EL (cell line): ENCODE measurements around the gene PSMC3IP.
A peak's percentile ranks its signal among the peaks of the same experiment; 100 is the strongest.
"Not testable (repeated sequence)": the region's sequence is repeated elsewhere in the genome, so short reads cannot be mapped to it uniquely, and the experiment has no call there.

Experiments
- DNase-seq: peaks from one replicate; pipeline ENCODE4 v3.0.0-alpha.2; 2016

Gene PSMC3IP

GRCh38 chr17:42577532-42578281 is at the start of gene PSMC3IP:
TSS of gene PSMC3IP (minus strand) at chr17:42577729. CDS start at chr17:42577686, 43 bp downstream.
- DNase-seq: peak; percentile 96

DNA sequence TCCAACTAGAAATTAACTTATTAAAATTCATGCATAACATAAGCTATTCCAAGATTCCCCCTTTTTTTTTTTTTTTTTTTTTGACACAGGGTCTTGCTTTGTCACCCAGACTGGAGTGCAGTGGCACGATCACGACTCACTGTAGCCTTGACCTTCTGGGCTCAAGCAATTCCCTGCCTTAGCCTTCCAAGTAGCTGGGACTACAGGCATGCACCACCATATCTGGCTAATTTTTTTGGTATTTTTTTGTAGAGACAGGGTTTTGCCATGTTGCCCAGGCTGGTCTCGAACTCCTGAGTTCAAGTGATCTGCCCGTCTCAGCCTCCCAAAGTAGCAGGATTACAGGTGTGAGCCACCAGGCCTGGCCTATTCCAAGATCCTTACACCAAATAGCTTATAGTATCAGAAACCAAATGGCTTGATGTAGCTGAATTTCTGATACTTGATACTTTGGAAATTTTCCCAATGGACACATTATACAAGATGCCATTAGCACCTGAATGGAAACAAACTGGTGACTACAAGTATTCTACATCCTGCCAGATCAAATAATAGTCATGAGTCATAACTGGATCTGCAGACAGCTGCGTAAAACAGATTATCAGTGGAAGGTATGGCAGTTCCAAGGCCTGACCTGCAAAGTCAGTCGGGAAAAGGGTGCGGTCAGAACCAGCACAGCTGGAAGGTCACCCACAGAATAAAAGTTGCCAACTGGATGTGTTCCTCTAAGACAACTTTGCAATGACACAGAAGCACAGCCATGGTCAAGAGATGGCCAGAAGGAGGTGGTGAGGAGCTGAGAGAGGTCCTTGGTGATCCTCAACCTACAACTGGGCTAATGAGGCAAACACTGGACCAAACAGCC is 46.4 kb upstream of the PSMC3IP start:
- DNase-seq: no peak

- no peak for DNase-seq
Measured at GRCh38 chr17:42623271-42623670, 45.7 kb upstream of the PSMC3IP start.

DNA sequence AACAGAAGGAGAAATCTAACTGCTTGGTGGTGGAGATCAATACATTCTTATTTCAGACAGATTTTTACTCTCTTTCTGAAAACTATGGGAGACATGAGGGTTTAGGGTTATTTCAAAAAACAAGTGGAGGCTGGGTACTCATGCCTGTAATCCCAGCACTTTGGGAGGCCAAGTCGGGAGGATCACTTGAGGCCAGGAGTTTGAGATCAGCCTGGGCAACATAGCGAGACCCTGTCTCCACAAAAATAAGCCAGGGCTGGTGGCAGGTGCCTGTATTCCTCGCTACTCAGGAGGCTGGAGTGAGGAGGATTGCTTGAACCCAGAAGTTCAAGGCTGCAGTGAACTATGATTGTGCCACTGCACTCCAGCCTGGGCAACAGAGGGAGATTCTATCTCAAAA is 44.5 kb upstream of the PSMC3IP start:
- DNase-seq: not testable (repeated sequence)

GRCh38 chr17:42618442-42619150 is 41.1 kb upstream of the PSMC3IP start:
- DNase-seq: peak; percentile 20

DNA sequence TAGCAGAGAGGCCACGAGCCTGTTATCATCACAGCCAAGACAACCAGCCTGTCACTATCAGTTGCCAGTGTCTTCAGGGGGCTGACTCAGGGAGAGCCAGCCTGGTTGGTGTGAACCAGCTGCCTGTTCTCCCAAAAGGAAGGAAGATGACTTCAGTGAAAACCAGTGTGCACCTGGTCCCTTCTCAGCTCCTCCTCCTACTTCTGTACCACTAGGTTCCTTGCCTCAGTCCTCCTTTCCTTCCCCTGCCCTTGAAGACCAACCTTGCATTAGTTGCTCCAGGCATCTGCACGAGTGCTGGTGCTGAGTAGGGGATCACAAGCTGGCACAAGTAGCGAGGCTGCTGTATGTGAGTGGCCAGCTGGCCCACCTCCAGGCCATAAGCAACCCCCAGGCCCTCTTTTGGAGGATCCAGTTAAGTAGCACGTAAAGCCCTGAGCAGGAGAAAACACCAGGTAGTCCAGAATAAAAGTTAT is 40.5 kb upstream of the PSMC3IP start:
- DNase-seq: no peak

- no peak for DNase-seq
Measured at GRCh38 chr17:42613699-42614295, 36.3 kb upstream of the PSMC3IP start.

DNA sequence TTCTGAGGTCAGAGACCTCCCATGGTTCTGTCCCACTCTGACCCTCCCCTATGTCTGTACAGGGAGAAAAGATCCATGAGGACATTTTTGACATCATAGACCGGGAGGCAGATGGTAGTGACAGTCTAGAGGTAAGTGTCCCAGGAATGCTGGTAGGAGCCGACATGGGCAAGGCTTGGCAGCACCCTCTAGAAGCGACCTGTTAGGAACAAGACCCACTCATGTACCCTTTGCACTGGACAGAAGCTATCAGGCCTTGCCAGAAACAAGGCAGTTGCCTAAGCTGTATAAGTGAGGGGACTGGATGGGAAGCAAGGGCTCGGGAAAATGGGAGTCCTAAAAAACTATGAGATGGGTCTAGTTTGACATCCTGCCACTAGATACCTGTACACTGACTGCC is 34.5 kb upstream of the PSMC3IP start:
- no peak for DNase-seq

DNA sequence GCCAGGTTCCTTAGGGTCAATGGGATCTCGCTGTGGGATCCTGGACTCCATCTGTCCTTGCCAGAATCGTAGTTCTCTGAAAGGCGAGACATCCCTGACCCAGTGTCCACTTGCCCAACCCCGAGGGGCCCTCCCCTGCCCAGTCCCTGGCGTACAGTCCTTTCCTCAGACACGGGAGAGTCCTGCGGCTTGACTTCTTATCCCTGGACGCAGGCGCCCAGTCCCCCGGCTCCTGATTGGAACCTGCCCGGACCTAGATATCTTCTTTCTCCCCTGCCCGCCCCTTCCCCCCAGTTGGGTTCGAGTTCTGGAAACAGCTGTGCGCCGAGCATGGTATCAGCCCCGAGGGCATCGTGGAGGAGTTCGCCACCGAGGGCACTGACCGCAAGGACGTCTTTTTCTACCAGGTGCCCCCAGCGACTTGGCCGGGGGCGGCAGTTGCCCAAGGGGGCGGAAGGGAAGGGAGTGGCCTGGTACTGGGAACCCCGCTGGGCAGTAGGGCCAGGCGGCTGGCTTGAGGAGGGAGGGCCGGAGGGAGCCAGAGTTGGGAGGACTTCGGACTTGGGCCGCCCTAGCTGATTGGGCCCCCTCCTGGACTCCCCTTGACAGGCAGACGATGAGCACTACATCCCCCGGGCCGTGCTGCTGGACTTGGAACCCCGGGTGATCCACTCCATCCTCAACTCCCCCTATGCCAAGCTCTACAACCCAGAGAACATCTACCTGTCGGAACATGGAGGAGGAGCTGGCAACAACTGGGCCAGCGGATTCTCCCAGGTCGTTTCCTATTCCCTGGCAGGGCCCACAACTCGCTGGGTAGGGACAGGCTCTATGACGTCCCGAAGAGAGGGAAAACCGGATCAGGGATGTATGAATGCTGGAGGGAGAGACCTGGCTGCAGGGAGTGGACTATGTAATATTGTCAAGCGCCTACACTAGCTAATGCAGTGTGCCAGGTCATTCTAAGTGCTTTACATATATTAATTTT is 32.6 kb upstream of the PSMC3IP start:
- DNase-seq: not testable (repeated sequence)

DNA sequence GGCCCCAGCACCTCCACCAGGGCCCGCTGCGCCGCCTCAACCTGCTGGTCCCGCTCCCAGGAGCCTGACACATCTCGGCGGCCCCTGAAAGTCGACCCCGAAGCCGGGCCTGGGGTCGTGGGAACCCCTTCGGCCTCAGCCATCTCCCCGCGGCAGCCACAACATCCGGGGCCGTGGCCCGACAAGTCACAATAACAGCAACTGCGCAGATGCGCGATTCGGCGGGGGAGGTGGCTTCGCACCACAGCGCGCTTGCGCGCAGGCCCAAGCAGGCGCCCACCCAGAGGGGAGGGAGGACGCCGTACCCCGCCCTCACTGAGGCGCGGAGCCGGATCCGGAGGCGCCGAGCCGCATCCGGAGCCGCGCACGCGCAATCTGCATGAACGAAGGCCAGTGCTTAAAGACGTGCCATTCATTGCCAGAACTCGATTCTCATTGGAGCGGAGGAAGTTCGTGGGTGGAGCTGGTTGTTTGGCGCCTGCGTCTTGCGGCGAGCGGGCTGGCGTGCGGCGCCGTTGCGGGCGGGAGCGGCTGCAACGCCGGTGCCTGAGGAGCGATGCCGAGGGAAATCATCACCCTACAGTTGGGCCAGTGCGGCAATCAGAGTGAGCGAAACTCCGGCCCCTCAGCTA is 31.8 kb upstream of the PSMC3IP start, which contains the start of the genes RETREG3 and TUBG1:
Gene RETREG3 (minus strand): TSS at position 193 of the 632 bp plus-strand sequence. CDS start 50 bp downstream, at position 143.
Gene TUBG1 (plus strand): TSS at position 502 of the 632 bp plus-strand sequence. CDS start 55 bp downstream, at position 557.
- peak; percentile 99 for DNase-seq

GRCh38 chr17:42608305-42609181 is 31.0 kb upstream of the PSMC3IP start:
- DNase-seq: peak; percentile 18

- DNase-seq: no peak
Measured at GRCh38 chr17:42607769-42608168, 30.2 kb upstream of the PSMC3IP start.

DNA sequence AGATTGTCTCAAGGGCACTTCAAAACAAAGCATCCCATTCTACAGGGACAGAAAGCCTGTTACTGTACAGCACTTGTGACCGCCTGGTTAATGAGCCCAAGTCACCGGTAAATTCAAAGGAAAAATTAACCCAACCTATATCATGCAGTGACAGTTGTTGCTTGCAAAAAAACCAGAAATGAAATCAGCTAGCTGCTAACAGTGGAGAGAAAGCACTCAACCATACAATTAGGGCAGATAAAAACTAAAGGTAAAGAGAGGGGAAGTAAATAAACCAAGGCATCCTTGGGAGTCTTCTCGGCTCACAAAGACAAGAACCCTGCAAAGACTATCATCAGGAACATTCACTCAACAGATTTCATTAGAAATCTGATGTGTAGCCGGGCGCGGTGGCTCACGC is 25.8 kb upstream of the PSMC3IP start:
- DNase-seq: no peak

GRCh38 chr17:42598905-42599304 is 21.4 kb upstream of the PSMC3IP start:
- DNase-seq: no peak

GRCh38 chr17:42596386-42596785 is 18.9 kb upstream of the PSMC3IP start:
- no peak for DNase-seq

DNA sequence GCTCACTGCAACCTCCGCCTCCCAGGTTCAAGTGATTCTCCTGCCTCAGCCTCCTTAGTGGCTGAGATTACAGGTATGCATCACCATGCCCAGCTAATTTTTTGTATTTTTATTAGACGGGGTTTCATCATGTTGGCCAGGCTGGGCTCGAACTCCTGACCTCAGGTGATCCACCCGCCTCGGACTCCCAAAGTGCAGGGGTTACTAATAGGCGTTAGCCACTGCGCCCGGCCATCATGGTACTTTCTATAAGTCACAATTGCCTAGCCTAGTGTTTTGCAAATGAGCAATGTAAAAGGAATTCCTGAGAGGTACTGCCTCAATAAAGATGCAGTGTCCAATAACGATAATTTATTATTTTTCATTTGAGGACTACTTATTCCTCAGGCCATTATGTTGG is 13.9 kb upstream of the PSMC3IP start:
- DNase-seq: no peak

DNA sequence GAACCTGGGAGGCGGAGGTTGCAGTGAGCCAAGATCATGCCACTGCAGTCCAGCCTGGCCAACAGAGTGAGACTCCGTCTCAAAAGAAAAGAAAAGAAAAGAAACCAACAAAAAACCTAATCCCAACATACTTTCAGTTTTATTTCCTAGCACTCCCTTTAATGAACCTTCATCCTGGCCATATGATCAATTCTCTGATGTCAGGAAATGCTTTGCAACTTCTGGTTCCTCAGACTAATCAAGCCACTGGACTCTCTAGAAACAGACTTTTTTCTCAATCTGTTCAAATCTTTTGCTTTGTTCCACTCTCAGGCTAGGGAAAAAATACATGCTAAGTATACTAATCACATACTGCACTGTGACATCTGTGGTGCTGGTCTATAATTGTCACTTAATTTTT is 13.4 kb upstream of the PSMC3IP start:
- no peak for DNase-seq

GRCh38 chr17:42586514-42587230 is 9.1 kb upstream of the PSMC3IP start:
- no peak for DNase-seq

- no peak for DNase-seq
Measured at GRCh38 chr17:42585353-42585752, 7.8 kb upstream of the PSMC3IP start.
